Astrocyte (in vitro differentiated cells and primary cell): ENCODE measurements around the gene HTT-AS.

Source experiments
- CTCF ChIP-seq: IDR thresholded peaks from 2 replicates; pipeline ENCODE4 v1.5.1; 2011; ENCODE audit warnings: low read depth, mild to moderate bottlenecking, inconsistent platforms, low read length, moderate library complexity; ENCODE audit not compliant: insufficient read depth
- EZH2 ChIP-seq: IDR thresholded peaks from 2 replicates; pipeline ENCODE4 v1.6.1; 2012; ENCODE audit warnings: mild to moderate bottlenecking, low read length, inconsistent platforms; ENCODE audit not compliant: insufficient read depth

- TF ChIP-seq CTCF = no peak
- no peak for TF ChIP-seq EZH2
Observed at GRCh38 chr4:3059943-3060342, 14.4 kb downstream of the HTT-AS start.
